ENCODE data around the gene LRP1B.

LRP1B gene

GRCh38 chr2:141523199-141523598 lies 607.6 kb downstream of the LRP1B start:
- no peak for DNase-seq (ENCODE audit: low read depth in 1 of 2, low spot score in 1 of 2)

- no peak for DNase-seq (ENCODE audit: low read depth in 1 of 2, low spot score in 1 of 2)
Observed at GRCh38 chr2:141522702-141523101, 608.1 kb downstream of the LRP1B start.

- DNase-seq (ENCODE audit: low read depth in 1 of 2, low spot score in 1 of 2) = no peak
Observed at GRCh38 chr2:141522048-141522447, 608.8 kb downstream of the LRP1B start.

- no peak for DNase-seq (ENCODE audit: low read depth in 1 of 2, low spot score in 1 of 2)
Observed at GRCh38 chr2:141519906-141520305, 610.9 kb downstream of the LRP1B start.

- DNase-seq (ENCODE audit: low read depth in 1 of 2, low spot score in 1 of 2) = no peak
Observed at GRCh38 chr2:141517852-141518421, 612.9 kb downstream of the LRP1B start.

GRCh38 chr2:141517180-141517851 lies 613.5 kb downstream of the LRP1B start:
- no peak for DNase-seq (ENCODE audit: low read depth in 1 of 2, low spot score in 1 of 2)

- no peak for DNase-seq (ENCODE audit: low read depth in 1 of 2, low spot score in 1 of 2)
Observed at GRCh38 chr2:141515931-141516330, 614.9 kb downstream of the LRP1B start.

- no peak for DNase-seq (ENCODE audit: low read depth in 1 of 2, low spot score in 1 of 2)
Observed at GRCh38 chr2:141513853-141514252, 617.0 kb downstream of the LRP1B start.

GRCh38 chr2:141508806-141509595 lies 621.8 kb downstream of the LRP1B start:
- no peak for DNase-seq (ENCODE audit: low read depth in 1 of 2, low spot score in 1 of 2)

GRCh38 chr2:141508086-141508752 lies 622.6 kb downstream of the LRP1B start:
- no peak for DNase-seq (ENCODE audit: low read depth in 1 of 2, low spot score in 1 of 2)

GRCh38 chr2:141506135-141506534 lies 624.7 kb downstream of the LRP1B start:
- DNase-seq (ENCODE audit: low read depth in 1 of 2, low spot score in 1 of 2) = no peak

- DNase-seq (ENCODE audit: low read depth in 1 of 2, low spot score in 1 of 2) = no peak
Observed at GRCh38 chr2:141501752-141502151, 629.1 kb downstream of the LRP1B start.

GRCh38 chr2:141499123-141499522 lies 631.7 kb downstream of the LRP1B start:
- no peak for DNase-seq (ENCODE audit: low read depth in 1 of 2, low spot score in 1 of 2)

- no peak for DNase-seq (ENCODE audit: low read depth in 1 of 2, low spot score in 1 of 2)
Observed at GRCh38 chr2:141498561-141498960, 632.3 kb downstream of the LRP1B start.

GRCh38 chr2:141497272-141497671 lies 633.5 kb downstream of the LRP1B start:
- DNase-seq (ENCODE audit: low read depth in 1 of 2, low spot score in 1 of 2) = no peak

GRCh38 chr2:141496810-141497209 lies 634.0 kb downstream of the LRP1B start:
- no peak for DNase-seq (ENCODE audit: low read depth in 1 of 2, low spot score in 1 of 2)

GRCh38 chr2:141493936-141494335 lies 636.9 kb downstream of the LRP1B start:
- DNase-seq (ENCODE audit: low read depth in 1 of 2, low spot score in 1 of 2) = no peak

- no peak for DNase-seq (ENCODE audit: low read depth in 1 of 2, low spot score in 1 of 2)
Observed at GRCh38 chr2:141492816-141493215, 638.0 kb downstream of the LRP1B start.

- DNase-seq (ENCODE audit: low read depth in 1 of 2, low spot score in 1 of 2) = no peak
Observed at GRCh38 chr2:141490886-141491285, 639.9 kb downstream of the LRP1B start.

GRCh38 chr2:141482697-141483096 lies 648.1 kb downstream of the LRP1B start:
- no peak for DNase-seq (ENCODE audit: low read depth in 1 of 2, low spot score in 1 of 2)

GRCh38 chr2:141475801-141476200 lies 655.0 kb downstream of the LRP1B start:
- DNase-seq (ENCODE audit: low read depth in 1 of 2, low spot score in 1 of 2) = no peak

GRCh38 chr2:141468761-141469160 lies 662.1 kb downstream of the LRP1B start:
- DNase-seq (ENCODE audit: low read depth in 1 of 2, low spot score in 1 of 2) = no peak
